Measurements from ENCODE around the gene CTSH.

CTSH gene

GRCh38 chr15:78944669-78945407, at the start of gene CTSH:
TSS of gene CTSH (minus strand) at chr15:78945046. CDS start at chr15:78944981, 65 bp downstream.
- DNase-seq: peak; percentile 73

GRCh38 chr15:78993931-78994530, 49.2 kb upstream of the CTSH start:
- DNase-seq: no peak

- DNase-seq: no peak
Measured at GRCh38 chr15:78993257-78993930, 48.5 kb upstream of the CTSH start.

GRCh38 chr15:78992416-78993256, 47.8 kb upstream of the CTSH start:
- DNase-seq: no peak

- no peak for DNase-seq
Measured at GRCh38 chr15:78991879-78992278, 47.0 kb upstream of the CTSH start.

- no peak for DNase-seq
Measured at GRCh38 chr15:78991476-78991875, 46.6 kb upstream of the CTSH start.

- no peak for DNase-seq
Measured at GRCh38 chr15:78990278-78990677, 45.4 kb upstream of the CTSH start.

GRCh38 chr15:78989701-78990240, 44.9 kb upstream of the CTSH start:
- DNase-seq: no peak

- no peak for DNase-seq
Measured at GRCh38 chr15:78988361-78988911, 43.6 kb upstream of the CTSH start.

- no peak for DNase-seq
Measured at GRCh38 chr15:78987556-78988360, 42.9 kb upstream of the CTSH start.

GRCh38 chr15:78985859-78986475, 41.1 kb upstream of the CTSH start:
- no peak for DNase-seq

GRCh38 chr15:78984041-78984440, 39.2 kb upstream of the CTSH start:
- DNase-seq: no peak

GRCh38 chr15:78983146-78983918, 38.5 kb upstream of the CTSH start:
- DNase-seq: no peak

GRCh38 chr15:78982736-78983135, 37.9 kb upstream of the CTSH start:
- DNase-seq: no peak

GRCh38 chr15:78981532-78982313, 36.9 kb upstream of the CTSH start:
- DNase-seq: no peak

GRCh38 chr15:78979456-78980320, 34.8 kb upstream of the CTSH start:
- peak; percentile 49 for DNase-seq

GRCh38 chr15:78978601-78979179, 33.8 kb upstream of the CTSH start:
- DNase-seq: no peak
